ENCODE results near the gene ALG14.

The ALG14 gene

GRCh38 chr1:94926126-94926914, 146.4 kb downstream of the ALG14 start:
- DNase-seq, result no peak

DNA sequence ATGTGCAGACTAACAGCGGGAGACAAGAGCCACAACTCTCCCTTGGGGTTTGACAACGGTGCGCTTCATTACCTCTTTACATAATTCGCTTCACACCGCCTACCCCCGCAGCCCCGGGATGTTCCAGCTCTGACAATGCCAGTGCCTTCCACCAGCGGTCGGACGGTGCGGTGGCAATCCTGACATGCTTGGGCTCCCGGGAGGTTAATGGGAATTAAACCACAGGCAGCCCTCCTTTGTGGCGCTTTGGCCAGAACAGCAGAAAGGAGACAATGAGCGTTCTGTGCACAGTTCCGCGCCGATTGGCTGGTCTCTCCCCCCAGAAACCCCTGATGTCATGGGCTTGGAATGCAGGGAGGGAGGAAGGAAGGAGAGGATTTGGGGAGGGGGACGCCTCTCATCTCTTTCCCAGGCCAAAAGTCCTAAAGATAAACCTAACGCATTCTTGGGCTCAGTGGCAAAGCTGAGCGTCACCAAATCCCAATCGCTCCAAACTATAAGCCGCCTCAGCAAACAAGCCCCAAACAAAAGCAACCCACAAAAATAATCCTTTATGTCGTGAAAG, 147.1 kb downstream of the ALG14 start:
- DNase-seq, result peak; percentile 81

GRCh38 chr1:94925004-94925403, 147.7 kb downstream of the ALG14 start:
- no peak for DNase-seq
